GM23338 (cell line): Measurements from ENCODE around the gene TUB. TPM values are rescaled to one million over a fixed set of nuclear protein-coding genes. Genes with fewer than 3 reads are reported as not detected.

Experiments
- ATAC-seq: fragments of 200-7000 bp; cut with Tn5 transposase; 3 replicates; pipeline ENCODE4 v1.9.1; 2020
- DNase-seq: peaks from one replicate; pipeline ENCODE4 v3.0.0-alpha.2; 2015; ENCODE audit warnings: low spot score
- H2AFZ ChIP-seq: fragments of 200-600 bp; sonication (generic); 2 replicates; pipeline ENCODE4 v1.8.0; 2016; ENCODE audit warnings: antibody characterized with exemption, mild to moderate bottlenecking, moderate library complexity
- H3F3A ChIP-seq: fragments of 200-600 bp; sonication (generic); replicated peaks from 2 replicates; pipeline ENCODE4 v1.8.0; 2017; ENCODE audit warnings: antibody characterized with exemption, mixed run types, low read depth
- H3K27ac ChIP-seq: fragments of 200-600 bp; sonication (generic); 2 replicates; pipeline ENCODE4 v1.6.1; 2016; ENCODE audit warnings: low read depth
- H3K27me3 ChIP-seq: fragments of 200-600 bp; sonication (generic); 2 replicates; pipeline ENCODE4 v1.8.0; 2016; ENCODE audit warnings: mild to moderate bottlenecking, mixed run types, moderate library complexity; ENCODE audit not compliant: insufficient read depth
- H3K36me3 ChIP-seq: fragments of 200-600 bp; sonication (generic); 2 replicates; pipeline ENCODE4 v1.8.0; 2016; ENCODE audit warnings: mild to moderate bottlenecking; ENCODE audit not compliant: insufficient read depth
- H3K4me1 ChIP-seq: fragments of 200-600 bp; sonication (generic); 2 replicates; pipeline ENCODE4 v1.8.0; 2016; ENCODE audit warnings: mild to moderate bottlenecking, moderate library complexity; ENCODE audit not compliant: insufficient read depth
- H3K4me2 ChIP-seq: fragments of 200-600 bp; sonication (generic); 2 replicates; pipeline ENCODE4 v1.7.1; 2017; ENCODE audit warnings: mixed run types
- H3K4me3 ChIP-seq: fragments of 200-600 bp; sonication (generic); 2 replicates; pipeline ENCODE4 v1.6.1; 2016; ENCODE audit warnings: mixed run types
- H3K79me2 ChIP-seq: fragments of 200-600 bp; sonication (generic); replicated peaks from 2 replicates; pipeline ENCODE4 v1.8.0; 2017; ENCODE audit warnings: mild to moderate bottlenecking; ENCODE audit not compliant: insufficient read depth
- H3K9me2 ChIP-seq: fragments of 200-600 bp; sonication (generic); 2 replicates; pipeline ENCODE4 v1.8.0; 2017; ENCODE audit not compliant: insufficient read depth
- H4K20me1 ChIP-seq: fragments of 200-600 bp; sonication (generic); replicated peaks from 2 replicates; pipeline ENCODE4 v1.8.0; 2017; ENCODE audit warnings: mild to moderate bottlenecking; ENCODE audit not compliant: insufficient read depth
- H3K27ac Mint-ChIP-seq: 2 replicates; pipeline ENCODE4 v1.8.0; 2020; ENCODE audit warnings: inconsistent platforms, mild to moderate bottlenecking, moderate library complexity, mixed read lengths
- H3K27me3 Mint-ChIP-seq: 3 replicates; pipeline ENCODE4 v1.8.0; 2022; ENCODE audit warnings: low read depth, mild to moderate bottlenecking, moderate library complexity, mixed read lengths, inconsistent platforms; ENCODE audit not compliant: insufficient read depth, poor library complexity
- H3K36me3 Mint-ChIP-seq: 3 replicates; pipeline ENCODE4 v1.8.0; 2021; ENCODE audit warnings: low read depth, mild to moderate bottlenecking, inconsistent platforms, moderate library complexity, mixed read lengths
- H3K4me1 Mint-ChIP-seq: 3 replicates; pipeline ENCODE4 v1.8.0; 2020; ENCODE audit warnings: mild to moderate bottlenecking, inconsistent platforms, mixed read lengths
- H3K4me3 Mint-ChIP-seq: 3 replicates; pipeline ENCODE4 v1.8.0; 2021; ENCODE audit warnings: moderate library complexity, mild to moderate bottlenecking, inconsistent platforms, mixed read lengths
- H3K9me3 Mint-ChIP-seq: 3 replicates; pipeline ENCODE4 v1.8.0; 2020; ENCODE audit warnings: moderate library complexity, mild to moderate bottlenecking, inconsistent platforms, mixed read lengths
- NANOG ChIP-seq: IDR thresholded peaks from 2 replicates; pipeline ENCODE4 v1.6.1; 2016; ENCODE audit warnings: antibody characterized with exemption, borderline replicate concordance
- POLR2AphosphoS5 ChIP-seq: IDR thresholded peaks from 2 replicates; pipeline ENCODE4 v1.6.1; 2016; ENCODE audit warnings: antibody characterized with exemption, low read depth
- polyA plus RNA-seq: library from polyadenylated mRNA; unstranded; fragments of >200 nt; fragmentation: Nextera tagmentation; extraction: Ambion mirVana; gene quantifications from 2 replicates; pipeline ENCODE4 v1.2.1, GENCODE V29; 2016
- total RNA-seq: library from RNA; depleted of rRNA; stranded (reverse); fragments of >200 nt; shearing (Covaris generic); gene quantifications from 2 replicates; pipeline ENCODE4 v1.2.3, GENCODE V29; 2014
- TF ChIP-seq, protein P1 (sequence below): fragments of 250-450 bp; sonication (Bioruptor Pico); IDR thresholded peaks from 2 replicates; pipeline ENCODE4 v1.5.0; 2020; ENCODE audit warnings: mild to moderate bottlenecking, moderate library complexity
- TF ChIP-seq, protein P2 (sequence below): IDR thresholded peaks from 2 replicates; pipeline ENCODE4 v1.6.1; 2016; ENCODE audit warnings: antibody characterized with exemption
- TF ChIP-seq, protein P3 (sequence below): IDR thresholded peaks from one replicate; pipeline ENCODE4 v1.6.1; 2018; ENCODE audit warnings: antibody characterized with exemption; ENCODE audit not compliant: unreplicated experiment
- TF ChIP-seq, protein P4 (sequence below), 2 experiments: fragments of 200-600 bp in 1 of 2; sonication (generic) in 1 of 2; conservative IDR thresholded peaks; 2 replicates each; pipeline versions ENCODE4 v1.5.1 to v1.6.1; 2016 to 2017; ENCODE audit warnings: antibody characterized with exemption in 2 of 2, low read depth in 2 of 2, mild to moderate bottlenecking in 2 of 2, moderate library complexity in 1 of 2

Gene TUB
- total and polyA plus RNA-seq, 2 experiments from 2014 or later: 5.5 to 30.4 TPM

DNA sequence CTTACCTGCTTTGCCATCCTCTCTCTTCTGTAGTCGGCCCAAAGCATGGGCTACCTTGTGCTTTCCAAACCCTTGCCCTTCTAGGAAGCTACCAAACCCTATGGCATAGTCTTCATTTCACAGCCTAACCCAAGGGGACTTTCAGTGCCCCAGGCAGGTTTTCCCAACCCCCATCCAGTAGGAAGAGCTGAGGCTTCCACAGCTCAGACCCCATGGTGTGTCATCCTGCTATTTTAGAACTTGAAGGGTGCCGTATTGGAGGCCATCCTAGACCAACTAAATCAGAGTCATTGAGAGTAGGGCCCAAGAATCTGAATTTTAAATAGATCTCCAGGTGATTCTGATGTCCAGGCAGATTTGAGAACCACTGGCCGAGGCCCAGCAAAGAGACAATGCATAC lies 31.9 kb upstream of the TUB start (continued):
- TF ChIP-seq, protein P1, sequence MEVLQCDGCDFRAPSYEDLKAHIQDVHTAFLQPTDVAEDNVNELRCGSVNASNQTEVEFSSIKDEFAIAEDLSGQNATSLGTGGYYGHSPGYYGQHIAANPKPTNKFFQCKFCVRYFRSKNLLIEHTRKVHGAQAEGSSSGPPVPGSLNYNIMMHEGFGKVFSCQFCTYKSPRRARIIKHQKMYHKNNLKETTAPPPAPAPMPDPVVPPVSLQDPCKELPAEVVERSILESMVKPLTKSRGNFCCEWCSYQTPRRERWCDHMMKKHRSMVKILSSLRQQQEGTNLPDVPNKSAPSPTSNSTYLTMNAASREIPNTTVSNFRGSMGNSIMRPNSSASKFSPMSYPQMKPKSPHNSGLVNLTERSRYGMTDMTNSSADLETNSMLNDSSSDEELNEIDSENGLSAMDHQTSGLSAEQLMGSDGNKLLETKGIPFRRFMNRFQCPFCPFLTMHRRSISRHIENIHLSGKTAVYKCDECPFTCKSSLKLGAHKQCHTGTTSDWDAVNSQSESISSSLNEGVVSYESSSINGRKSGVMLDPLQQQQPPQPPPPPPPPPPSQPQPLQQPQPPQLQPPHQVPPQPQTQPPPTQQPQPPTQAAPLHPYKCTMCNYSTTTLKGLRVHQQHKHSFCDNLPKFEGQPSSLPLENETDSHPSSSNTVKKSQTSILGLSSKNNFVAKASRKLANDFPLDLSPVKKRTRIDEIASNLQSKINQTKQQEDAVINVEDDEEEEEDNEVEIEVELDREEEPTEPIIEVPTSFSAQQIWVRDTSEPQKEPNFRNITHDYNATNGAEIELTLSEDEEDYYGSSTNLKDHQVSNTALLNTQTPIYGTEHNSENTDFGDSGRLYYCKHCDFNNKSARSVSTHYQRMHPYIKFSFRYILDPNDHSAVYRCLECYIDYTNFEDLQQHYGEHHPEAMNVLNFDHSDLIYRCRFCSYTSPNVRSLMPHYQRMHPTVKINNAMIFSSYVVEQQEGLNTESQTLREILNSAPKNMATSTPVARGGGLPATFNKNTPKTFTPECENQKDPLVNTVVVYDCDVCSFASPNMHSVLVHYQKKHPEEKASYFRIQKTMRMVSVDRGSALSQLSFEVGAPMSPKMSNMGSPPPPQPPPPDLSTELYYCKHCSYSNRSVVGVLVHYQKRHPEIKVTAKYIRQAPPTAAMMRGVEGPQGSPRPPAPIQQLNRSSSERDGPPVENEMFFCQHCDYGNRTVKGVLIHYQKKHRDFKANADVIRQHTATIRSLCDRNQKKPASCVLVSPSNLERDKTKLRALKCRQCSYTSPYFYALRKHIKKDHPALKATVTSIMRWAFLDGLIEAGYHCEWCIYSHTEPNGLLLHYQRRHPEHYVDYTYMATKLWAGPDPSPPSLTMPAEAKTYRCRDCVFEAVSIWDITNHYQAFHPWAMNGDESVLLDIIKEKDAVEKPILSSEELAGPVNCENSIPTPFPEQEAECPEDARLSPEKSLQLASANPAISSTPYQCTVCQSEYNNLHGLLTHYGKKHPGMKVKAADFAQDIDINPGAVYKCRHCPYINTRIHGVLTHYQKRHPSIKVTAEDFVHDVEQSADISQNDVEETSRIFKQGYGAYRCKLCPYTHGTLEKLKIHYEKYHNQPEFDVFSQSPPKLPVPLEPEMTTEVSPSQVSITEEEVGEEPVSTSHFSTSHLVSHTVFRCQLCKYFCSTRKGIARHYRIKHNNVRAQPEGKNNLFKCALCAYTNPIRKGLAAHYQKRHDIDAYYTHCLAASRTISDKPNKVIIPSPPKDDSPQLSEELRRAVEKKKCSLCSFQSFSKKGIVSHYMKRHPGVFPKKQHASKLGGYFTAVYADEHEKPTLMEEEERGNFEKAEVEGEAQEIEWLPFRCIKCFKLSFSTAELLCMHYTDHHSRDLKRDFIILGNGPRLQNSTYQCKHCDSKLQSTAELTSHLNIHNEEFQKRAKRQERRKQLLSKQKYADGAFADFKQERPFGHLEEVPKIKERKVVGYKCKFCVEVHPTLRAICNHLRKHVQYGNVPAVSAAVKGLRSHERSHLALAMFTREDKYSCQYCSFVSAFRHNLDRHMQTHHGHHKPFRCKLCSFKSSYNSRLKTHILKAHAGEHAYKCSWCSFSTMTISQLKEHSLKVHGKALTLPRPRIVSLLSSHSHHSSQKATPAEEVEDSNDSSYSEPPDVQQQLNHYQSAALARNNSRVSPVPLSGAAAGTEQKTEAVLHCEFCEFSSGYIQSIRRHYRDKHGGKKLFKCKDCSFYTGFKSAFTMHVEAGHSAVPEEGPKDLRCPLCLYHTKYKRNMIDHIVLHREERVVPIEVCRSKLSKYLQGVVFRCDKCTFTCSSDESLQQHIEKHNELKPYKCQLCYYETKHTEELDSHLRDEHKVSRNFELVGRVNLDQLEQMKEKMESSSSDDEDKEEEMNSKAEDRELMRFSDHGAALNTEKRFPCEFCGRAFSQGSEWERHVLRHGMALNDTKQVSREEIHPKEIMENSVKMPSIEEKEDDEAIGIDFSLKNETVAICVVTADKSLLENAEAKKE (CRISPR knock-in tag): no peak
- TF ChIP-seq NANOG (no peak), POLR2AphosphoS5 (no peak)
- TF ChIP-seq, protein P2, sequence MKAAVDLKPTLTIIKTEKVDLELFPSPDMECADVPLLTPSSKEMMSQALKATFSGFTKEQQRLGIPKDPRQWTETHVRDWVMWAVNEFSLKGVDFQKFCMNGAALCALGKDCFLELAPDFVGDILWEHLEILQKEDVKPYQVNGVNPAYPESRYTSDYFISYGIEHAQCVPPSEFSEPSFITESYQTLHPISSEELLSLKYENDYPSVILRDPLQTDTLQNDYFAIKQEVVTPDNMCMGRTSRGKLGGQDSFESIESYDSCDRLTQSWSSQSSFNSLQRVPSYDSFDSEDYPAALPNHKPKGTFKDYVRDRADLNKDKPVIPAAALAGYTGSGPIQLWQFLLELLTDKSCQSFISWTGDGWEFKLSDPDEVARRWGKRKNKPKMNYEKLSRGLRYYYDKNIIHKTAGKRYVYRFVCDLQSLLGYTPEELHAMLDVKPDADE: no peak

DNA sequence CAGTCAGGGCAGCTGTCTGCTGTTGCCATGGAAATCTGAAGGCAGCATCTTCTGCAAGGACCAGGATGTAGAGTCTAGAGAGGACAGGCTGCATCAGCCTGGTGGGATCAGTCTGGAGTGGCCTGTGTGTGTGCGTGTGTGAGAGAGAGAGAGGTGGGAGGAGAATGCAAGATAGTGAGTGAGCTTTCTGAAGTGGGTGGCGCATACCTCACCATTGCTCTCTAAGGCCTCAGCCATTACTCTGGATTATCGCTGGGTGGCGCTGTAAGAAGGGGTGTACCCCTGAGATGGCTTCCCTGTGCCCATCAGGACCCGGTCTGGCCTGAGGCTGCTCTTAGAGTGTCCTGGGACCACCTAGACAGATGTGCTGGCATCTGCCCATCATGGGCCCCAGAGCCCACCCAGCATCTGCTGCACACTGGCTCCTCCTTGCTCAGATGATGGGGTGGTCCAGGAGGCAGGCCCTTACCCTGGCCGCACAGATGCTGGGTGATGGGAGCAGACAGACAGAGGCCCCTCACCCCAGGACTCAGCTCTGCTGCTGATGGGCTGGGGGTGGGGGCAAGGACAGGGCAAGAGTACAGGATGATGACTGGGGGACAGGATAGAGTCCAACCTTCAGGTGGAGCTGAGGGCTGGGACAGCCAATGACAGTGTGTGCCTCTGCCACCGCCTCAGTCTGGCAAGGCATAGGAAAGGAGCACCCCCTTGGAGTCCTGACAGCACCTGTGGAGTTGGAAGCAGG lies 25.7 kb upstream of the TUB start:
- Histone ChIP-seq H3K9me2 (no peaks in the 10 kb centered on the region), H3K4me1 (no peaks in the 10 kb centered on the region; the same call in 1 of the 2 replicates), H3K27me3 (no peaks in the 10 kb centered on the region), H3F3A (no peaks in the 10 kb centered on the region), H3K79me2 (no peaks in the 10 kb centered on the region), H3K4me2 (no peak overlapping the region), H3K4me3 (no peak overlapping the region), H3K36me3 (no peaks in the 10 kb centered on the region), H4K20me1 (no peaks in the 10 kb centered on the region), H2AFZ (peak overlapping the region; percentile 73; the same call in 1 of the 2 replicates), H3K27ac (no peak overlapping the region)
- Mint-ChIP-seq H3K4me1 (peaks cover 15% of the 10 kb centered on the region), H3K36me3 (no peaks in the 10 kb centered on the region), H3K4me3 (no peak overlapping the region), H3K27ac (no peak overlapping the region), H3K9me3 (no peaks in the 10 kb centered on the region), H3K27me3 (peaks cover 9% of the 10 kb centered on the region)
- TF ChIP-seq, protein P3, sequence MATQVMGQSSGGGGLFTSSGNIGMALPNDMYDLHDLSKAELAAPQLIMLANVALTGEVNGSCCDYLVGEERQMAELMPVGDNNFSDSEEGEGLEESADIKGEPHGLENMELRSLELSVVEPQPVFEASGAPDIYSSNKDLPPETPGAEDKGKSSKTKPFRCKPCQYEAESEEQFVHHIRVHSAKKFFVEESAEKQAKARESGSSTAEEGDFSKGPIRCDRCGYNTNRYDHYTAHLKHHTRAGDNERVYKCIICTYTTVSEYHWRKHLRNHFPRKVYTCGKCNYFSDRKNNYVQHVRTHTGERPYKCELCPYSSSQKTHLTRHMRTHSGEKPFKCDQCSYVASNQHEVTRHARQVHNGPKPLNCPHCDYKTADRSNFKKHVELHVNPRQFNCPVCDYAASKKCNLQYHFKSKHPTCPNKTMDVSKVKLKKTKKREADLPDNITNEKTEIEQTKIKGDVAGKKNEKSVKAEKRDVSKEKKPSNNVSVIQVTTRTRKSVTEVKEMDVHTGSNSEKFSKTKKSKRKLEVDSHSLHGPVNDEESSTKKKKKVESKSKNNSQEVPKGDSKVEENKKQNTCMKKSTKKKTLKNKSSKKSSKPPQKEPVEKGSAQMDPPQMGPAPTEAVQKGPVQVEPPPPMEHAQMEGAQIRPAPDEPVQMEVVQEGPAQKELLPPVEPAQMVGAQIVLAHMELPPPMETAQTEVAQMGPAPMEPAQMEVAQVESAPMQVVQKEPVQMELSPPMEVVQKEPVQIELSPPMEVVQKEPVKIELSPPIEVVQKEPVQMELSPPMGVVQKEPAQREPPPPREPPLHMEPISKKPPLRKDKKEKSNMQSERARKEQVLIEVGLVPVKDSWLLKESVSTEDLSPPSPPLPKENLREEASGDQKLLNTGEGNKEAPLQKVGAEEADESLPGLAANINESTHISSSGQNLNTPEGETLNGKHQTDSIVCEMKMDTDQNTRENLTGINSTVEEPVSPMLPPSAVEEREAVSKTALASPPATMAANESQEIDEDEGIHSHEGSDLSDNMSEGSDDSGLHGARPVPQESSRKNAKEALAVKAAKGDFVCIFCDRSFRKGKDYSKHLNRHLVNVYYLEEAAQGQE: no peak
- TF ChIP-seq, protein P4, sequence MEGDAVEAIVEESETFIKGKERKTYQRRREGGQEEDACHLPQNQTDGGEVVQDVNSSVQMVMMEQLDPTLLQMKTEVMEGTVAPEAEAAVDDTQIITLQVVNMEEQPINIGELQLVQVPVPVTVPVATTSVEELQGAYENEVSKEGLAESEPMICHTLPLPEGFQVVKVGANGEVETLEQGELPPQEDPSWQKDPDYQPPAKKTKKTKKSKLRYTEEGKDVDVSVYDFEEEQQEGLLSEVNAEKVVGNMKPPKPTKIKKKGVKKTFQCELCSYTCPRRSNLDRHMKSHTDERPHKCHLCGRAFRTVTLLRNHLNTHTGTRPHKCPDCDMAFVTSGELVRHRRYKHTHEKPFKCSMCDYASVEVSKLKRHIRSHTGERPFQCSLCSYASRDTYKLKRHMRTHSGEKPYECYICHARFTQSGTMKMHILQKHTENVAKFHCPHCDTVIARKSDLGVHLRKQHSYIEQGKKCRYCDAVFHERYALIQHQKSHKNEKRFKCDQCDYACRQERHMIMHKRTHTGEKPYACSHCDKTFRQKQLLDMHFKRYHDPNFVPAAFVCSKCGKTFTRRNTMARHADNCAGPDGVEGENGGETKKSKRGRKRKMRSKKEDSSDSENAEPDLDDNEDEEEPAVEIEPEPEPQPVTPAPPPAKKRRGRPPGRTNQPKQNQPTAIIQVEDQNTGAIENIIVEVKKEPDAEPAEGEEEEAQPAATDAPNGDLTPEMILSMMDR (conservative IDR thresholded peaks at IDR 0.05; ENCODE audit: low read depth in 2 of 2): peak; percentile 70 to 91
- peak; percentile 92 for ATAC-seq
- peak; percentile 75 for DNase-seq
